HepG2 (cell line): ENCODE data around the gene SRD5A3. TPM values are rescaled to one million over a fixed set of nuclear protein-coding genes. Genes with fewer than 3 reads are reported as not detected.
A peak's percentile ranks its signal among the peaks of the same experiment; 100 is the strongest.

Experiments used
- DR1 ChIP-seq: sonication (generic); formaldehyde crosslinking; IDR thresholded peaks from 2 replicates; pipeline ENCODE4 v1.8.0; 2021; ENCODE audit warnings: mild to moderate bottlenecking, missing genetic modification reagents, inconsistent platforms
- FOXK1 ChIP-seq: sonication (generic); formaldehyde crosslinking; IDR thresholded peaks from 2 replicates; pipeline ENCODE4 v1.4.0; 2020; ENCODE audit warnings: low read depth, missing genetic modification reagents, borderline replicate concordance
- HNRNPK ChIP-seq: fragments of 200-400 bp; formaldehyde crosslinking; IDR thresholded peaks from 2 replicates; pipeline ENCODE4 v1.6.1; 2018; ENCODE audit warnings: low read length, low read depth, moderate library complexity, mild to moderate bottlenecking; ENCODE audit not compliant: poor library complexity, severe bottlenecking
- KDM5B ChIP-seq: sonication (generic); formaldehyde crosslinking; IDR thresholded peaks from 2 replicates; pipeline ENCODE4 v1.4.0; 2020; ENCODE audit warnings: missing genetic modification reagents, mild to moderate bottlenecking, borderline replicate concordance
- MAX ChIP-seq: IDR thresholded peaks from 2 replicates; pipeline ENCODE4 v1.6.1; 2012; ENCODE audit warnings: inconsistent platforms
- NR3C1 ChIP-seq: sonication (generic); formaldehyde crosslinking; IDR thresholded peaks from 2 replicates; pipeline ENCODE4 v1.4.0; 2020; ENCODE audit warnings: missing genetic modification reagents
- ZNF337 ChIP-seq: sonication (generic); formaldehyde crosslinking; IDR thresholded peaks from 2 replicates; pipeline ENCODE4 v1.5.1; 2020; ENCODE audit warnings: missing genetic modification reagents, low read depth, mild to moderate bottlenecking, borderline replicate concordance
- polyA plus RNA-seq, 8 experiments: library from polyadenylated mRNA; depleted of rRNA in 3 of 8; stranded (reverse) in 7 of 8; unstranded in 1 of 8; fragments of >200 nt; fragmentation: Illumina TruSeq in 4 of 8; extraction: Trizol in 4 of 8; gene quantifications; 2 replicates each; pipeline versions ENCODE4 v1.2.1 to v1.2.3, GENCODE V29; 2011 to 2016; ENCODE audit warnings: low read depth in 4 of 8, missing spikeins in 1 of 8, mixed read lengths in 1 of 8; ENCODE audit not compliant: insufficient read depth in 1 of 8
- total RNA-seq, 5 experiments: library from RNA; depleted of rRNA; stranded (reverse); fragments of >200 nt; fragmentation: Illumina TruSeq; extraction: Trizol; gene quantifications; 2 replicates each; pipeline ENCODE4 v1.2.3, GENCODE V29; 2016; ENCODE audit warnings: low read depth in 1 of 5
- TF ChIP-seq, protein P1 (sequence below): sonication (generic); formaldehyde crosslinking; IDR thresholded peaks from 2 replicates; pipeline ENCODE4 v1.5.0; 2020; ENCODE audit warnings: mild to moderate bottlenecking, missing genetic modification reagents, borderline replicate concordance
- TF ChIP-seq, protein P2 (sequence below): sonication (generic); formaldehyde crosslinking; IDR thresholded peaks from 2 replicates; pipeline ENCODE4 v1.5.1; 2020; ENCODE audit warnings: mild to moderate bottlenecking, missing genetic modification reagents, moderate library complexity
- TF ChIP-seq, protein P3 (sequence below): sonication (generic); formaldehyde crosslinking; IDR thresholded peaks from 2 replicates; pipeline ENCODE4 v1.8.0; 2022; ENCODE audit warnings: mild to moderate bottlenecking, missing genetic modification reagents, moderate library complexity
- TF ChIP-seq, protein P4 (sequence below): sonication (generic); formaldehyde crosslinking; IDR thresholded peaks from 2 replicates; pipeline ENCODE4 v1.5.0; 2020; ENCODE audit warnings: missing genetic modification reagents
- TF ChIP-seq, protein P5 (sequence below): sonication (generic); formaldehyde crosslinking; conservative IDR thresholded peaks from 2 replicates; pipeline ENCODE4 v1.4.0; 2020; ENCODE audit warnings: missing genetic modification reagents
- TF ChIP-seq, protein P6 (sequence below): sonication (generic); formaldehyde crosslinking; IDR thresholded peaks from 2 replicates; pipeline ENCODE4 v1.5.0; 2020; ENCODE audit warnings: missing genetic modification reagents, mild to moderate bottlenecking, borderline replicate concordance

SRD5A3 gene
- total and polyA plus RNA-seq, 2 of the 13 experiments (the other 11 are each of a cell fraction or from before 2014, with no cell fraction given): 12.4 to 18.4 TPM

DNA sequence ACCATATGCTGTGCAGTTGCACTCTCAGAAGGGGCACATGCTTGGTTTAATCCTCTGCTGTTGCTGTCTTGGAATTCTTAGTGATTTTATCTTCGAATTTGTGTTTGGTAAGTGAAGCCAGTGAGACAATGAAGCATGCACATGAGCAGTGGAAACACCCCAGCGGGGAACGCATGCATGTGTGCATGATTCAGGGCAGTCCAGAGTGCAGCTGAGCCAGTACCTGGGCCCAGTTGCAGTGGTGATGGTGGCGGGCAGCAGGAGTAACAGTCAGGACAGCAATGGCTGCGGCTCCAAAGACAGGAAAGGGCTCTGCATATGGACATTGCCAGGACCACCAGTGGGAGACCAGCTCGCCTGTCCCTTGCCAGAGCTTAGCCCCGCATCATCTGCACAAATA is 35.5 kb downstream of the SRD5A3 start (continued):
- TF ChIP-seq, protein P1, sequence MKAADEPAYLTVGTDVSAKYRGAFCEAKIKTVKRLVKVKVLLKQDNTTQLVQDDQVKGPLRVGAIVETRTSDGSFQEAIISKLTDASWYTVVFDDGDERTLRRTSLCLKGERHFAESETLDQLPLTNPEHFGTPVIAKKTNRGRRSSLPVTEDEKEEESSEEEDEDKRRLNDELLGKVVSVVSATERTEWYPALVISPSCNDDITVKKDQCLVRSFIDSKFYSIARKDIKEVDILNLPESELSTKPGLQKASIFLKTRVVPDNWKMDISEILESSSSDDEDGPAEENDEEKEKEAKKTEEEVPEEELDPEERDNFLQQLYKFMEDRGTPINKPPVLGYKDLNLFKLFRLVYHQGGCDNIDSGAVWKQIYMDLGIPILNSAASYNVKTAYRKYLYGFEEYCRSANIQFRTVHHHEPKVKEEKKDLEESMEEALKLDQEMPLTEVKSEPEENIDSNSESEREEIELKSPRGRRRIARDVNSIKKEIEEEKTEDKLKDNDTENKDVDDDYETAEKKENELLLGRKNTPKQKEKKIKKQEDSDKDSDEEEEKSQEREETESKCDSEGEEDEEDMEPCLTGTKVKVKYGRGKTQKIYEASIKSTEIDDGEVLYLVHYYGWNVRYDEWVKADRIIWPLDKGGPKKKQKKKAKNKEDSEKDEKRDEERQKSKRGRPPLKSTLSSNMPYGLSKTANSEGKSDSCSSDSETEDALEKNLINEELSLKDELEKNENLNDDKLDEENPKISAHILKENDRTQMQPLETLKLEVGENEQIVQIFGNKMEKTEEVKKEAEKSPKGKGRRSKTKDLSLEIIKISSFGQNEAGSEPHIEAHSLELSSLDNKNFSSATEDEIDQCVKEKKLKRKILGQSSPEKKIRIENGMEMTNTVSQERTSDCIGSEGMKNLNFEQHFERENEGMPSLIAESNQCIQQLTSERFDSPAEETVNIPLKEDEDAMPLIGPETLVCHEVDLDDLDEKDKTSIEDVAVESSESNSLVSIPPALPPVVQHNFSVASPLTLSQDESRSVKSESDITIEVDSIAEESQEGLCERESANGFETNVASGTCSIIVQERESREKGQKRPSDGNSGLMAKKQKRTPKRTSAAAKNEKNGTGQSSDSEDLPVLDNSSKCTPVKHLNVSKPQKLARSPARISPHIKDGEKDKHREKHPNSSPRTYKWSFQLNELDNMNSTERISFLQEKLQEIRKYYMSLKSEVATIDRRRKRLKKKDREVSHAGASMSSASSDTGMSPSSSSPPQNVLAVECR: no peak
- TF ChIP-seq KDM5B (CRISPR knock-in tag): no peak
- TF ChIP-seq, protein P2, sequence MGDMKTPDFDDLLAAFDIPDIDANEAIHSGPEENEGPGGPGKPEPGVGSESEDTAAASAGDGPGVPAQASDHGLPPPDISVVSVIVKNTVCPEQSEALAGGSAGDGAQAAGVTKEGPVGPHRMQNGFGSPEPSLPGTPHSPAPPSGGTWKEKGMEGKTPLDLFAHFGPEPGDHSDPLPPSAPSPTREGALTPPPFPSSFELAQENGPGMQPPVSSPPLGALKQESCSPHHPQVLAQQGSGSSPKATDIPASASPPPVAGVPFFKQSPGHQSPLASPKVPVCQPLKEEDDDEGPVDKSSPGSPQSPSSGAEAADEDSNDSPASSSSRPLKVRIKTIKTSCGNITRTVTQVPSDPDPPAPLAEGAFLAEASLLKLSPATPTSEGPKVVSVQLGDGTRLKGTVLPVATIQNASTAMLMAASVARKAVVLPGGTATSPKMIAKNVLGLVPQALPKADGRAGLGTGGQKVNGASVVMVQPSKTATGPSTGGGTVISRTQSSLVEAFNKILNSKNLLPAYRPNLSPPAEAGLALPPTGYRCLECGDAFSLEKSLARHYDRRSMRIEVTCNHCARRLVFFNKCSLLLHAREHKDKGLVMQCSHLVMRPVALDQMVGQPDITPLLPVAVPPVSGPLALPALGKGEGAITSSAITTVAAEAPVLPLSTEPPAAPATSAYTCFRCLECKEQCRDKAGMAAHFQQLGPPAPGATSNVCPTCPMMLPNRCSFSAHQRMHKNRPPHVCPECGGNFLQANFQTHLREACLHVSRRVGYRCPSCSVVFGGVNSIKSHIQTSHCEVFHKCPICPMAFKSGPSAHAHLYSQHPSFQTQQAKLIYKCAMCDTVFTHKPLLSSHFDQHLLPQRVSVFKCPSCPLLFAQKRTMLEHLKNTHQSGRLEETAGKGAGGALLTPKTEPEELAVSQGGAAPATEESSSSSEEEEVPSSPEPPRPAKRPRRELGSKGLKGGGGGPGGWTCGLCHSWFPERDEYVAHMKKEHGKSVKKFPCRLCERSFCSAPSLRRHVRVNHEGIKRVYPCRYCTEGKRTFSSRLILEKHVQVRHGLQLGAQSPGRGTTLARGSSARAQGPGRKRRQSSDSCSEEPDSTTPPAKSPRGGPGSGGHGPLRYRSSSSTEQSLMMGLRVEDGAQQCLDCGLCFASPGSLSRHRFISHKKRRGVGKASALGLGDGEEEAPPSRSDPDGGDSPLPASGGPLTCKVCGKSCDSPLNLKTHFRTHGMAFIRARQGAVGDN (CRISPR knock-in tag): peak; percentile 47
- TF ChIP-seq NR3C1 (CRISPR knock-in tag): no peak
- TF ChIP-seq MAX: peak; percentile 45
- no peak for TF ChIP-seq FOXK1 (CRISPR knock-in tag)
- TF ChIP-seq, protein P3, sequence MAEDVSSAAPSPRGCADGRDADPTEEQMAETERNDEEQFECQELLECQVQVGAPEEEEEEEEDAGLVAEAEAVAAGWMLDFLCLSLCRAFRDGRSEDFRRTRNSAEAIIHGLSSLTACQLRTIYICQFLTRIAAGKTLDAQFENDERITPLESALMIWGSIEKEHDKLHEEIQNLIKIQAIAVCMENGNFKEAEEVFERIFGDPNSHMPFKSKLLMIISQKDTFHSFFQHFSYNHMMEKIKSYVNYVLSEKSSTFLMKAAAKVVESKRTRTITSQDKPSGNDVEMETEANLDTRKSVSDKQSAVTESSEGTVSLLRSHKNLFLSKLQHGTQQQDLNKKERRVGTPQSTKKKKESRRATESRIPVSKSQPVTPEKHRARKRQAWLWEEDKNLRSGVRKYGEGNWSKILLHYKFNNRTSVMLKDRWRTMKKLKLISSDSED (CRISPR knock-in tag): no peak
- TF ChIP-seq, protein P4, sequence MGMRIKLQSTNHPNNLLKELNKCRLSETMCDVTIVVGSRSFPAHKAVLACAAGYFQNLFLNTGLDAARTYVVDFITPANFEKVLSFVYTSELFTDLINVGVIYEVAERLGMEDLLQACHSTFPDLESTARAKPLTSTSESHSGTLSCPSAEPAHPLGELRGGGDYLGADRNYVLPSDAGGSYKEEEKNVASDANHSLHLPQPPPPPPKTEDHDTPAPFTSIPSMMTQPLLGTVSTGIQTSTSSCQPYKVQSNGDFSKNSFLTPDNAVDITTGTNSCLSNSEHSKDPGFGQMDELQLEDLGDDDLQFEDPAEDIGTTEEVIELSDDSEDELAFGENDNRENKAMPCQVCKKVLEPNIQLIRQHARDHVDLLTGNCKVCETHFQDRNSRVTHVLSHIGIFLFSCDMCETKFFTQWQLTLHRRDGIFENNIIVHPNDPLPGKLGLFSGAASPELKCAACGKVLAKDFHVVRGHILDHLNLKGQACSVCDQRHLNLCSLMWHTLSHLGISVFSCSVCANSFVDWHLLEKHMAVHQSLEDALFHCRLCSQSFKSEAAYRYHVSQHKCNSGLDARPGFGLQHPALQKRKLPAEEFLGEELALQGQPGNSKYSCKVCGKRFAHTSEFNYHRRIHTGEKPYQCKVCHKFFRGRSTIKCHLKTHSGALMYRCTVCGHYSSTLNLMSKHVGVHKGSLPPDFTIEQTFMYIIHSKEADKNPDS (CRISPR knock-in tag): peak; percentile 57; the same call in 1 of the 2 replicates
- TF ChIP-seq DR1 (CRISPR knock-in tag): no peak
- TF ChIP-seq, protein P5, sequence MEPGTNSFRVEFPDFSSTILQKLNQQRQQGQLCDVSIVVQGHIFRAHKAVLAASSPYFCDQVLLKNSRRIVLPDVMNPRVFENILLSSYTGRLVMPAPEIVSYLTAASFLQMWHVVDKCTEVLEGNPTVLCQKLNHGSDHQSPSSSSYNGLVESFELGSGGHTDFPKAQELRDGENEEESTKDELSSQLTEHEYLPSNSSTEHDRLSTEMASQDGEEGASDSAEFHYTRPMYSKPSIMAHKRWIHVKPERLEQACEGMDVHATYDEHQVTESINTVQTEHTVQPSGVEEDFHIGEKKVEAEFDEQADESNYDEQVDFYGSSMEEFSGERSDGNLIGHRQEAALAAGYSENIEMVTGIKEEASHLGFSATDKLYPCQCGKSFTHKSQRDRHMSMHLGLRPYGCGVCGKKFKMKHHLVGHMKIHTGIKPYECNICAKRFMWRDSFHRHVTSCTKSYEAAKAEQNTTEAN (CRISPR knock-in tag): no peak
- TF ChIP-seq, protein P6, sequence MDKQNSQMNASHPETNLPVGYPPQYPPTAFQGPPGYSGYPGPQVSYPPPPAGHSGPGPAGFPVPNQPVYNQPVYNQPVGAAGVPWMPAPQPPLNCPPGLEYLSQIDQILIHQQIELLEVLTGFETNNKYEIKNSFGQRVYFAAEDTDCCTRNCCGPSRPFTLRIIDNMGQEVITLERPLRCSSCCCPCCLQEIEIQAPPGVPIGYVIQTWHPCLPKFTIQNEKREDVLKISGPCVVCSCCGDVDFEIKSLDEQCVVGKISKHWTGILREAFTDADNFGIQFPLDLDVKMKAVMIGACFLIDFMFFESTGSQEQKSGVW: no peak
- TF ChIP-seq HNRNPK: no peak
- TF ChIP-seq ZNF337: no peak
